Endothelial cell of hepatic sinusoid (primary cell): ENCODE results near the gene CMC1.
"Not testable (repeated sequence)": the region's sequence is repeated elsewhere in the genome, so short reads cannot be mapped to it uniquely, and the experiment has no call there.

Source experiments
- in situ Hi-C: cut with HindIII; loops from 2 replicates; pipeline ENCODE4 v1.10.0; 2017; ENCODE audit warnings: low sequenced_read_pairs

CMC1 gene

DNA sequence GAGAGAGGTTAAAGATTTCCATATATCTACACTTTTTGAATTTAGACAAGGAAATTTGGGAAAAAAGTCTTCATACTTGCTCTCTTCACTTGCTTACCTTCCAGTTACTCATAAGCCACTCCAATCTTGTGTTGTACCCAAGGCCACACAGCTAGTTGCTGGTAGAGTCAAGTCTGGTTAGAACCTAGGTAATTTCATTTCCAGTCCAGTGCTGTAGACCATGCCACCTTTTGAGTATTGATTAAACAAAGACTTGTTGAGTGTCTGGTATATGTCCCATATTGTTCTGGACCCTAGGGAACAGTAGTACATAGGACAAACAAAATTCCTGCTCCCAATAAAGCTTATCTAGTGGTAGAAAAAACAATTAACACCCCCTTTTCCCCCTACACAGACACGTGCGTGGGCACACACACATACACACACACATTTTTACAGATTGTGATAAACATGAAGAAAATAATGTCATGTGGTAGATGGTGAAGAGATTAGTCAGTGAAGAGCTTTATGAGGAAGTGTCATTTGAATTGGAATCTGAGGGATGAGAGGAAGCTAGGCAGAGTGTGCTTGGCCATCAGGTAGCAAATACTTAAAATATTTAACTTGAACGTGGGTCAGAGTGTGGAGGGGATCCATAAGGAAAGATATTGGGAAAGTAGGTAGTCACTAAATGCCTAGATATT, 2.1 kb downstream of the CMC1 start:
- in situ Hi-C loops, result no loop called here

DNA sequence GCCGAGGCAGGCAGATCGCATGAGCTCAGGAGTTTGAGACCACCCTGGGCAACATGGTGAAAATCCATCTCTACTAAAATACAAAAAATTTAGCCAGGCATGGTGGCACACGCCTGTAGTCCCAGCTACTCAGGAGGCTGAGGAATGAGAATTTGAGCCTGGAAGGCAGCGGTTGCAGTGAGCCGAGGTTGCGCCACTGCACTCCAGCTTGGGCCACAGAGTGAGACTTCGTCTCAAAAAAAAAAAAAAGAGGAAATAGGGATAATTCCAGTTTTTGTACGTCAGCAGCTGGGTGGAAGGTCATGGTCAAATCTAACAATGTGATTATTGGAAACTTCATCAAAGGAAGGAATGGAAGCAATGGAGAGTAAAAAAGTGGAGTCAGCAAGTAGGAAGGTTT, 3.1 kb downstream of the CMC1 start:
- in situ Hi-C loops, result no loop called here

- in situ Hi-C loops, result no loop called here
Observed at GRCh38 chr3:28247286-28247685, 5.9 kb downstream of the CMC1 start.

GRCh38 chr3:28250999-28251398, 9.6 kb downstream of the CMC1 start:
- in situ Hi-C loops, result no loop called here

DNA sequence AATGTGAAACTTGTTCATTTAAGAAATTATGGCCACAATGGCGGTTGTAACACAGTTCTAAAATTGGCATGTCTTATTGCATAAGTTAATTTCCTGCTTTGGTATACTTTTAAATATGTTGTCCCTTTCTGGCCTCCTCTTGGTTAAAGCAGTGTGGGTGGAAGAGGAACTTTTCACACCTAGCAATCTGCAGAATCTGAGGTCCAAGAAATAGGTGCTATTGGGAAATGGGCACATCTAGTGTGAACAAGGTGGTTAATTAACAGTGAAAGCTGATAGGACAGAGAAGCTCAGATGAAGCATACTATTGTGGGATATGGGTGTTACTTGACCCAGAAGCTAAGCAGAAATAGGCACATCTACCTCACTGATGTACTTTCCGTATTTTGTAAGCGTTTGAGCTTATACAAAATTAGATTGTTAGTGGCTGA, 10.6 kb downstream of the CMC1 start:
- in situ Hi-C loops, result no loop called here

DNA sequence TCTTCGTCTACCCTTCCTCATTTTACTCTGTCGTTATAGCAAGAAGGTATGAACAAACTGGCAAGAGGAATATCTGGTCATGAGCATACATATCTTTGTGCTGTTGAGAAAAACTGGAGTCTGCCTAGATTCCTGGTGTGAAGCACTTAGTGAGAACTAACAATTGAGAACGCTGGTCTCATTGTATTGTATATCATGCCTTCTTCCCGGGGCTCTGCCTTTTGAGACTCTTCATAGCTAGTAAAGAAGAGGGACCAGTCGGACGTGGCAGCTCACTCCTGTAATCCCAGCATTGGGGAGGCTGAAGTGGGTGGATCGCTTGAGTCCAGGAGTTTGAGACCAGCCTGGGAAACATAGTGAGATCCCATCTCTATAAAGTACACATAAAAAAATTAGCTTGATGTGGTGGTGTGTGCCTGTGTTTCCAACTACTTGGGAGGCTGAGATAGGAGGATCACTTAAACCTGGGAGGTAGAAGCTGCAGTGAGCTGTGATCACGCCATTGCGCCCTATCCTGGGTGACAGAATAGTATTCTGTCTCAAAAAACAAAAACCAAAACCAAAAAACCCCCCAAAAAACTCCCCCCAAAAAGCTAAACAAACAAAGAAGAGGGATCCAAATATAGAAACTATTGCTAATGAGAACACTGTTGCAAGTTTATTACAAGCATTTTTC, 11.8 kb downstream of the CMC1 start:
- in situ Hi-C loops, result no loop called here

DNA sequence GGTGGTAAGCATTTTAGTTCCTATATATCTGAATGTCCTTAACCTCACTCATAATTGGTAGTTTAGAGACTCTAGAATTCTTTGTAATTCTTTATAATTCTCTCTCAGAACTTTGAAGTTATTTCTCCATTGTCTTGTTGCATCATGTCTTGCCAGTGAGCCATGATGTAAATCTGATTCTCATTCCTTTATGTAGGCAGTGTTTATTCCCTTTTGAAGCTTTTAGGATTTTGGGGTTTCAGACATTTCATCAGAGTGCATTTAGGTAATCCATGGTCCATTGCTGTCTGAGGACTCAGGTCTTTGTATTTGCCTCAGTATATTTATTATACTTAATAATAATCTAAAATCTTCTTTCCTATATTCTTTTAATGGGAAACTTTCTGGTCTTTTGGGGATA, 20.6 kb downstream of the CMC1 start:
- in situ Hi-C loops, result no loop called here

DNA sequence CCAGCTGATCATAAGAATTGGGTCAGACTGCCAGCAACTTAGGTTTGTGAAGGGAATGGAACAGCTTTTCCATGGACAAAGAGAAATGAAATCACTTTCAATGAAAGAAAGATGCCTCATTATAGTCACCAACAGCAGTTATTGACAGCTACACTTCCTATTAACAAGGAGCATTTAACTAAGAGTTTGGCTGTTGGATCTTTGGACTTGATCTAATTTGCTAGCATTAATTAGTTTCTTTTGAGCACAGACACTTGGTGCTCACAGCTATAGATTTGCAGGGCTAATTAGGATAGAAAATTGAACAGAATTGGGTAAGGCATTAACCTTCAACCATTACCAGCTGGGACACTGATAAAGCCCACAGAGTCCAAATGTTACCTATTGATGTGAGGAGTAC, 24.2 kb downstream of the CMC1 start:
- in situ Hi-C loops, result no loop called here

GRCh38 chr3:28267984-28268849, 26.8 kb downstream of the CMC1 start:
- in situ Hi-C loops, result no loop called here

- in situ Hi-C loops, result no loop called here
Observed at GRCh38 chr3:28268989-28269388, 27.6 kb downstream of the CMC1 start.

DNA sequence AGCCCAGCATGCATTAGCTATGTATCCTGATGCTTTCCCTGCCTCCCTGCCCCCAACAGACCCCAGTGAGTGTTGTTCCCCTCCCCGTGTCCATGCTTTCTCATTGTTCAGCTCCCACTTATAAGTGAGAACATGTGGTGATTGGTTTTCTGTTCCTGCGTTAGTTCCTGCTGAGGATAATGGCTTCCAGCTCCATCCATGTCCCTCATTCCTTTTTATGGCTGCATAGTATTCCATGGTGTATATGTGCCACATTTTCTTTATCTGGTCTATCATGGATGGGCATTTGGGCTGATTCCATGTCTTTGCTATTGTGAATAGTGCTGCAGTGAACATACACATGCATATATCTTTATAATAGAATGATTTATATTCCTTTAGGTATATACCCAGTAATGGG, 28.5 kb downstream of the CMC1 start:
- in situ Hi-C loops, result not testable (repeated sequence)

- in situ Hi-C loops, result no loop called here
Observed at GRCh38 chr3:28273837-28274236, 32.4 kb downstream of the CMC1 start.

GRCh38 chr3:28278918-28279317, 37.5 kb downstream of the CMC1 start:
- in situ Hi-C loops, result no loop called here

DNA sequence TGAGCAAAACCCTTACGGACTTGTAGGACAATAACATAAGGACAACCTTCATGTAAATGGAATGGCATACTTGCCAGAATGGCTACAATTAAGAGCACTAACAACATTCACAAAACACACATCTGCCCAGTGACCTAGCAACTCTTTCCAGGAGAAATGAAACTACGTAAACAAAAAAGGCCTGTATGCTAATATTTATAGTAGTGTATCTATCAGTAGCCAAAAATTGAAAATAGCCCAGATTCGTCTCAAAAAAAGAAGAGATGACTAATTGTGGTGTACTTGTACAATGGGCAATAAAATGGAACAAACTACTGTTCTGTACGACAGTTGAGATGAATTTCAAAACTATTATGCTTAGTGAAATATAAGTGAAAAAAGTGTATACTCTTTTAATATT, 38.4 kb downstream of the CMC1 start:
- in situ Hi-C loops, result no loop called here

GRCh38 chr3:28280781-28281180, 39.4 kb downstream of the CMC1 start:
- in situ Hi-C loops, result no loop called here

GRCh38 chr3:28286595-28286994, 45.2 kb downstream of the CMC1 start:
- in situ Hi-C loops, result no loop called here

DNA sequence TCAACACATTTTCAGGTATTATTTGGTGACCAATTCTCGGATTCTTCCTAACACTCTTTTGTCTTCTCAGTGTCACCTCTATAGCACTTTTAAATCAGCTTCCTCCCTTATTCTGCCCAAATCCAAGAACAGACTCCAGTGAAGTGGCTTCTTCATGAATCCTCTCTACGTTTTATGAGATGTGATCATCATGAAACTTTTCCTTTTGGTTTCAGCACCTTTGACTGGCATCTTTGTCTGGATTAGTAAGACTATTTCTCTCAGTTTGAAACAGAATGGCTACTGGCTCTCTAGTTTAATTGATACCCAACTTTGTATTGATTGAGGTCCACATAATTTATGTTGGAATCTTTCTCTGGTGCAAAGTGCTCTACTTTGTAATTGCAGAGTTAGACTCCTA, 45.6 kb downstream of the CMC1 start:
- in situ Hi-C loops, result no loop called here

DNA sequence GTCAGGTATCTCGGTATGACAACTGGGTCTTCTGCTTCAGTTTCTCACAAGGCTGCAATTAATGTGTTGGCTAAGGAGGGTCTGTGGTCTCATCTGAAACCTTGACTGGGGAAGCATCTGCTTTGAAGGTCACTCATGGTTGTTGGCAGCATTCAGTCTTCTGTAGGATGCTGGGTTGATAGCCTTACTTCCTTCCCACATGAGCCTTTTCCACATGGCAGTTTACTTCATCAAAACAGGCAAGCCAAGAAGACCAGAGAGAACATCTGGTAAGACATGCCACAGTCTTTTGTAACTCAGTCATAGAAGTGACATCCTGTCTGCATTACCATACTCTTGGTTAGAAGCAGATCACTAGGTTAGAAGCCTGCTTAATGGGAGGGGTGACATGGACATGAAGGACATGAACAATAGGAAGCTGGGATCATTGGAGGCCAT, 49.5 kb downstream of the CMC1 start:
- in situ Hi-C loops, result no loop called here

- in situ Hi-C loops, result no loop called here
Observed at GRCh38 chr3:28291577-28291976, 50.2 kb downstream of the CMC1 start.

- in situ Hi-C loops, result no loop called here
Observed at GRCh38 chr3:28292622-28293021, 51.2 kb downstream of the CMC1 start.

GRCh38 chr3:28294667-28295413, 53.4 kb downstream of the CMC1 start:
- in situ Hi-C loops, result no loop called here
